GM19035 (cell line): ENCODE results near the gene CXCL5.
"Not testable (repeated sequence)": the region's sequence is repeated elsewhere in the genome, so short reads cannot be mapped to it uniquely, and the experiment has no call there.

ENCODE experiments used
- ATAC-seq: cut with Tn5 transposase; IDR thresholded peaks from one replicate; pipeline ENCODE4 v1.9.1; 2021; ENCODE audit not compliant: unreplicated experiment

CXCL5 gene

GRCh38 chr4:74015126-74015780, 16.8 kb upstream of the CXCL5 start:
- no peak for ATAC-seq

DNA sequence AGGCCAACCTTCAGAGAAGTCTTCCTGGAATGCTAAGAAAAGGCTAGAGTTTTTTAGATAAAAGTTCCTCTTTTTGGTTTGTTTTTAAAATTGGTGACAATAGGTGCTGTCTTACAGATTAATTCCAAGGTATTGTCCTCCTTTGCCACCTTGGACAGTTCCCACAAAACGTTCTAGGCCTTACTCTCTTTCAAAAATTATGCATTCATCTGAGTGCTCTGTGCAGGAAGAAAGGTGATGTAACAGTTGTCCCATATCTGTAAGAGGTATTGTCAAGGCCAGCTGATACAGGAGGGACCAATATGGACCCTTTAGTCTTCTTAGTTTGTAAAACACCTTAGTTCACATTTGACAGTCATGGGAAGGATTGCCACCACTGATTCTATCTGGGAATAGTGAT, 15.9 kb upstream of the CXCL5 start:
- ATAC-seq: no peak

DNA sequence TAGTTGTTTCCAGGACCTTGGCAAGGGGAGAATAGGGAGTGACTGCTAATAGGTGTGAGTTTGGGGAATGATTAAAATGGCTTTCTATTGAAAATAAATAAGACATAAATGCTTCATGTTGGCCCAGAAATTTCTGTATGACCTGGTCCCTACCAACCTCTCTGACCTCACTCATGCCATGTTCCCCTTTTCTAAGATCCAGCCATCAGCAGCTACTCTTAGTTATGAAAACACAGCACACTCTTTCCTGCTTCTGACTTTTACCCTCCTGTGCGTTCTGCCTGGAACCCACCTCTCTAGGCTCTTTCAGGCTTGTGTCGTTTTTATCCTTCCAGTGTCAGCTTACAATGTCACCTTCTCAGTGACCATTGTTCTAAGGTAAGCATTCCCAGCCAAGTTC, 14.8 kb upstream of the CXCL5 start:
- no peak for ATAC-seq

DNA sequence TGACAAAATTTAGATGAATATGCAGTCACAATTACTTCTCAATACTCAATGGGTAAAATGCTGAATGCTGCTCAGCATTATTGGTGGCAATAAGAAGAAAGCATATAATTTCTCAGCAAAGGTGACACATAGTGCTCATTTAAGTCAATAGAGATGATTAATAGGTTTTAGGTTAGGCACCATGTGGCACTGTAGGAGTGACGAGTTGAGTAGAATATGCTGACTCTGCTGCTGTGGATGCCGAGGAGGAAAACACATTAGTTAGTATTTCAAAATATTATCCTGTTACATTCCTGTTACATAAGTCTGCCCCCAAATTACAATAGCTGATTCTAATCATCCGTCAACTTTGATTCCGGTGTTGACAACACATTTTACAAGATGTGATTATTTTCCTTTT, 13.7 kb upstream of the CXCL5 start:
- ATAC-seq: no peak

- ATAC-seq: no peak
These were observed 10.8 kb upstream of the CXCL5 start for GRCh38 chr4:74009307-74009706.

GRCh38 chr4:74006009-74006476, 7.6 kb upstream of the CXCL5 start:
- ATAC-seq: no peak

DNA sequence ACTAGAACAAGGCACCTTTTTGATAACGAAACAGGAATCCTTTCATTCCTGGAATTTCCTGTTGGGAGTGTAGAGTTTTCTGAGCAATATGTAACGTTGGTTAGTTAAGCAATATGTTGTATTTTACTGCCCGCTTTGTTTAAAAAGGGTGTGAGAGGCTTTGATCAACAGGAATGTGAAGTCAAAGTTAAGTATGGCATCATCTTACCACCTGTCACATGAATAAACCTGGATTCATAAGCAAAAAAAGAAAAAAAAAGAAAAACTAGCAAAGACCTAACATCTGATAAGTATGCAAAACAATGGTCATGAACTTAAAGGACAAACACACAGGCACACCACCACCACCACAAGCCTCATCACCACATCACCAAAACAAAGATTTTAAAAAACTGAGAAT, 7.1 kb upstream of the CXCL5 start:
- no peak for ATAC-seq

- no peak for ATAC-seq
These were observed 6.2 kb upstream of the CXCL5 start for GRCh38 chr4:74004668-74005067.

- no peak for ATAC-seq
These were observed 1.8 kb upstream of the CXCL5 start for GRCh38 chr4:74000301-74000700.

- ATAC-seq: no peak
These were observed 6.4 kb downstream of the CXCL5 start for GRCh38 chr4:73992050-73992449.

- ATAC-seq: no peak
These were observed 6.8 kb downstream of the CXCL5 start for GRCh38 chr4:73991742-73992000.

GRCh38 chr4:73990988-73991741, 7.3 kb downstream of the CXCL5 start:
- ATAC-seq: no peak

DNA sequence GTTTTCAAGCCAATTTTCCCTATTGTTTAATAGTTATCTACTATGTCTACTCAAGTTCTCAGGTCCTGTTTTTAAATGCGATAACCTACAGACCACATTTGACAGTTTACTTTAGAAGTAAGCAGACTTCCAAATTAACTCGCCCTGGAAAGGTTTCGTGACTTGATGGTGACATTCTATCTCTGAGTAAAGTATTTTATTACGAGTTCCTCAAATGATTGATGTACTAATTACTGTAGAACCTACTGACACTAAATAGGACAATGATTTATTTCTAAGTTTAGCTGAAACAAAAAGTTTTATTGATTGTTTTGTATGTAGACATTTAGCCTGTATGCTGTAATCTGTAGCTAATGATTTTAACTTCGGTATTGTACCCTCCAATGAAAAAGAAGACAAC, 8.5 kb downstream of the CXCL5 start:
- ATAC-seq: no peak

DNA sequence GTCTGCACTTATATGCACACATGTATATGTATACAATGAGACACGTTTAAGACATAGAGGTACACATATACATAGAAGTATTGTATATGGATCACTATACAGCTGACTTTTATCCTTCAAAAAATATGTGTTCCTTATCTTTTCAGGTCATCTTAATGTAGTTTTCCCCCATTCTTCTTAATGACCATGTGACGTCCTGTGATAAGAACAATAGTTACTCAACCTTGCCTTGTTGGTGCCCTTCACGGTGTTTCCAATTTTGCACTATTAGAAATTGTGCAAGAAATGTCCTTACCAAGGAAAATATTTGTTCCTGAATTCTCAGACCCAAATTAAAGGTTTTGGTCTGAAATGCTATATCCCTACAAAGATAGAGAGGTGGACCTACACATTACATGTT, 9.4 kb downstream of the CXCL5 start:
- ATAC-seq: no peak

DNA sequence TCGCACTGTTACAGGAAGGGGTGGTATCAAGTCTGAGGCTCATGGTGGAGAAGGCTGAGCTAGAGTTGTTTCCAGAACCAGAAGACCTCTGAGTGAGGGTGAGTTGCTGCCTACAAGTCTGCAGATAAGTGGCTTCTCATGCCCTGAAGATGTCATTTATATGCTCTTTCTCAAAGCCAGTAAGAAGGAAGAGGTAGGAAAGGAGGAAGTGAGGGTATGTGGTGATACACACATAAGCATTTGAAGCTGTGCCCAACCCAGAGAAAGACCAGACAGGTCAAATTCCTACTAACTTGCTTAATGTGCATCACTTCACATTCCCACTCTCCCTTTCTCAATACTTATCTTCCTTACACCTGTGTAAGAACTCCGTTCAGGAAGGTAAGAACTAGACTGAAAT, 10.4 kb downstream of the CXCL5 start, which contains the start of gene PPBP:
Gene PPBP, minus strand, starts transcription at position 130 of the 400 bp plus-strand sequence. Its CDS starts 87 bp downstream, at position 43.
- ATAC-seq: no peak

- ATAC-seq: no peak
These were observed 13.0 kb downstream of the CXCL5 start for GRCh38 chr4:73985528-73985852.

DNA sequence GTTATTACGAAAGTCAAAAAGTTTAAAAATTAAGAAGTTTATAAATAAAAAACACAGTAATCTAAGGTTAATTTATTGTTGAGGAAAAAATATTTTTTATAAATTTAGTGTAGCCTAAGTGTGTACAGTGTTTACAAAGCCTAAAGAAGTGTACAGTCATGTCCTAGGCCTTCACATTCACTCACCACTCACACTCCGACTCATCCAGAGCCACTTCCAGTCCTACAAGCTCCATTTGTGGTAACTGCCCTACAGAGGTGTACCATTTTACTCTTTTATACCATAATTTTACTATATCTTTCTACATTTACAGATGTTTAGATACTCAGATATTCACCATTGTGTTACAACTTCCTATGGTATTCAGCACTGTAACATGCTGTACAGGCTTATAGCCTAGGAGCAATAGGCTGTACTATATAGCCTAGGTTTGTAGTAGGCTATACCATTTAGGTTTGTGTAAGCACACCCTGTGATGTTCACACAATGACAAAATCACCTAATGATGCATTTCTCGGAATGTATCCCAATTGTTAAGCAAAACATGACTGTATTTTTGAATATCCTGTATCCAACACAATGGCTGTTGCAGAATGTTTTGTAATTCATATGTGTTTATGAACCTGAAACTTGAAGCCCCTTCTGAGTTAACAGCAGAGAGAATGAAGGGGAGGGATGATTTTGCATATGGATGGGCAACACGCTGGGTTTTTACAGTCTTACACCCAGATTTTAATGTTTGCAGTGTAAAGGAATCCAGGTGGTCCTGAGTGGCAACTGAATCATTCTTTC, 13.5 kb downstream of the CXCL5 start:
- ATAC-seq: no peak

- ATAC-seq: not testable (repeated sequence)
These were observed 17.3 kb downstream of the CXCL5 start for GRCh38 chr4:73981175-73981574.

DNA sequence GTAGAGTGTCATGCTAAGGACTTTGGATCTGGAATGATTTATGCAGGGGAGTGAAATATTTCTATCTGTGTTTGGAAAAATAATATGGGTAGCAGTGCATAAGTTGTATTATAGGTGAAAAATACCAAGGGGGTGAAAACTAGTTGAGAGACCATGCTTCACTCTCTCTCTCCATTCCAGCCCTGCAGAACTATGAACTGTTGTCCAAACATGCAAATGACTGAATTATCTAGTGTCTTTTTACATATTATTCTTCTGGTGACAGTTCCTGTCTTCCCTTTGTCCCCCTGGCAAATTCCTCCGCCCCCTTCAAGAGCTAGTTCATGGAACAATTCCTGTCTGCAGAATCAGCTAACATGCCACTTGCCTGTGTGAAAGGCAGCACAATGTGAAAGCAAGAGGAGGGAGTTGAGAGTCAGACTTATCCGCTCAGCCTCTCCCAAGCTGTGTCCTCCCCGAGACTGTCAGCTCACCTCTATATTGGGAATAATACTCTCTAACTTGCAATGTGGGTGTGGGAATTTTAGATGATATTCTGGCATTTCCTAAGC, 19.0 kb downstream of the CXCL5 start:
- no peak for ATAC-seq

- no peak for ATAC-seq
These were observed 19.6 kb downstream of the CXCL5 start for GRCh38 chr4:73978886-73979285.

- no peak for ATAC-seq
These were observed 21.8 kb downstream of the CXCL5 start for GRCh38 chr4:73976716-73977115.

DNA sequence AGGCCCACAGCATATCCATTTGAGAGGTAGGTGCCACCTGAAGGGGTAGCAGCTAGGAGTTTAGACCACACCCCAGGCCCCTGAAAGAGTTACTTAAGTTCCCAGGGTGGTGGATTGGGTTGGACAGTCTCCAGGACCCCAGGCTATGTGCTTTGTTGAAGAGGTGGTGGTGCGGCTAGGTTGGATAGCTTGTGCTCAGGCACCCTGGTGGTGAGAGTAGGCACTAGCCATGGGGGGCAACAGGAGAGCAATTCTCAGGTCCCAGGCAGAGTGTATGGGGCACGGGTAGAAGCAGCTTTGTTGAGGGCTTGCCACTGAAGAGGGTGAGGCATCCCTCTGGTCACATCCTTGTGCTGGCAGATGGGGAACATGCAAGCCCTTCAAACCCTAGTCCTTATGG, 22.3 kb downstream of the CXCL5 start:
- no peak for ATAC-seq
